Psoas muscle (tissue), 8 donors: Measurements from ENCODE around the gene GAPDHS. TPM values are rescaled to one million over a fixed set of nuclear protein-coding genes. Genes with fewer than 3 reads are reported as not detected.
A peak's percentile ranks its signal among the peaks of the same experiment; 100 is the strongest.

Experiments used
- ATAC-seq, 4 donors: fragments of 200-7000 bp; cut with Tn5 transposase; one replicate each; pipeline ENCODE4 v1.9.1; 2020; ENCODE audit warnings: moderate library complexity in 3 of 4, mild to moderate bottlenecking in 2 of 4
- DNase-seq, 2 donors: peaks; one replicate each; pipeline ENCODE4 v3.0.0-alpha.2; 2020
- H3K27ac ChIP-seq: fragments of 200-600 bp; one replicate; pipeline ENCODE4 v1.8.0; 2022
- H3K27me3 ChIP-seq, 3 donors: fragments of 200-600 bp in 1 of 3; one replicate each; pipeline versions ENCODE4 v1.6.1 to v1.8.0; 2013 to 2022; ENCODE audit warnings: low read length in 2 of 3, mild to moderate bottlenecking in 2 of 3, moderate library complexity in 1 of 3; ENCODE audit not compliant: insufficient read depth in 3 of 3
- H3K36me3 ChIP-seq, 2 donors: fragments of 200-600 bp in 1 of 2; one replicate each; pipeline versions ENCODE4 v1.6.1 to v1.8.0; 2013 to 2022; ENCODE audit warnings: low read depth in 1 of 2, mild to moderate bottlenecking in 1 of 2, moderate library complexity in 1 of 2; ENCODE audit not compliant: insufficient read depth in 1 of 2
- H3K4me1 ChIP-seq: fragments of 200-600 bp; one replicate; pipeline ENCODE4 v1.8.0; 2022
- H3K4me3 ChIP-seq: fragments of 200-600 bp; one replicate; pipeline ENCODE4 v1.8.0; 2022; ENCODE audit warnings: mild to moderate bottlenecking
- H3K9me3 ChIP-seq: fragments of 200-600 bp; one replicate; pipeline ENCODE4 v1.8.0; 2022
- WGBS, 3 donors: extraction: QIAGEN DNeasy Blood & Tissue Kit; methylation state at CpG; one replicate each; pipeline versions ENCODE4 v1.1.6 to v1.1.7; 2013; 5-methylcytosine and 5-hydroxymethylcytosine counted together
- intact Hi-C, 2 donors: fragments of 100-400 bp; cut with DNase I; formaldehyde crosslinking; loops; one replicate each; pipeline versions ENCODE4 v1.11.0 to v1.14.2; 2022
- polyA plus RNA-seq, 3 donors: library from polyadenylated mRNA; stranded (reverse); fragments of 200-250 nt; gene quantifications; one replicate each; pipeline ENCODE4 v1.2.3, GENCODE V29; 2013
- total RNA-seq, 4 donors: library from RNA; stranded (reverse); fragmentation: NEBNext Ultra II Directional in 2 of 4; extraction: Animal tissue kit (Norgen Biotek cat#: 25700) in 2 of 4; gene quantifications; one replicate each; pipeline versions ENCODE4 v1.2.1 to v1.2.4, GENCODE V29; 2021 to 2023
- TF ChIP-seq, protein P1 (sequence below): fragments of 200-600 bp; IDR thresholded peaks from one replicate; pipeline ENCODE4 v1.8.0; 2022; ENCODE audit warnings: antibody characterized with exemption
- donor health status: healthy with polysubstance abuse.
- donor health status: DM: no; HTN: no; CAD: no; lungs with moderate emphysema.
- donor health status: Bipolar disorder and iron deficiency.
- donor health status: healthy.
- donor health status: DM: yes; HTN: yes; CAD: no.
- donor health status: DM: no; HTN: no; CAD: no.
- donor health status: DM: no; HTN: no; CAD: no.
- donor health status: DM: yes; HTN: yes; CAD: no.

Gene GAPDHS
- total and polyA plus RNA-seq, 7 donors = not detected

GRCh38 chr19:35590875-35591274 is 57.6 kb downstream of the GAPDHS start:
- H3K27ac ChIP-seq = no peak overlapping the region
- intact Hi-C loops = no loop called here
- H3K4me3 ChIP-seq = no peak overlapping the region
- peaks cover 0 to 6% (median 2%) of the 10 kb centered on the region in 3 donors for H3K27me3 ChIP-seq
- no peaks in the 10 kb centered on the region for H3K4me1 ChIP-seq
- TF ChIP-seq, protein P1, sequence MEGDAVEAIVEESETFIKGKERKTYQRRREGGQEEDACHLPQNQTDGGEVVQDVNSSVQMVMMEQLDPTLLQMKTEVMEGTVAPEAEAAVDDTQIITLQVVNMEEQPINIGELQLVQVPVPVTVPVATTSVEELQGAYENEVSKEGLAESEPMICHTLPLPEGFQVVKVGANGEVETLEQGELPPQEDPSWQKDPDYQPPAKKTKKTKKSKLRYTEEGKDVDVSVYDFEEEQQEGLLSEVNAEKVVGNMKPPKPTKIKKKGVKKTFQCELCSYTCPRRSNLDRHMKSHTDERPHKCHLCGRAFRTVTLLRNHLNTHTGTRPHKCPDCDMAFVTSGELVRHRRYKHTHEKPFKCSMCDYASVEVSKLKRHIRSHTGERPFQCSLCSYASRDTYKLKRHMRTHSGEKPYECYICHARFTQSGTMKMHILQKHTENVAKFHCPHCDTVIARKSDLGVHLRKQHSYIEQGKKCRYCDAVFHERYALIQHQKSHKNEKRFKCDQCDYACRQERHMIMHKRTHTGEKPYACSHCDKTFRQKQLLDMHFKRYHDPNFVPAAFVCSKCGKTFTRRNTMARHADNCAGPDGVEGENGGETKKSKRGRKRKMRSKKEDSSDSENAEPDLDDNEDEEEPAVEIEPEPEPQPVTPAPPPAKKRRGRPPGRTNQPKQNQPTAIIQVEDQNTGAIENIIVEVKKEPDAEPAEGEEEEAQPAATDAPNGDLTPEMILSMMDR = no peak
- DNase-seq (no peak), ATAC-seq (no peak)
- WGBS, 3 donors = 65 to 73% (median 70%) methylated on average over 3 of the region's 3 CpGs
- H3K9me3 ChIP-seq = no peaks in the 10 kb centered on the region
- H3K36me3 ChIP-seq = no peaks in the 10 kb centered on the region

DNA sequence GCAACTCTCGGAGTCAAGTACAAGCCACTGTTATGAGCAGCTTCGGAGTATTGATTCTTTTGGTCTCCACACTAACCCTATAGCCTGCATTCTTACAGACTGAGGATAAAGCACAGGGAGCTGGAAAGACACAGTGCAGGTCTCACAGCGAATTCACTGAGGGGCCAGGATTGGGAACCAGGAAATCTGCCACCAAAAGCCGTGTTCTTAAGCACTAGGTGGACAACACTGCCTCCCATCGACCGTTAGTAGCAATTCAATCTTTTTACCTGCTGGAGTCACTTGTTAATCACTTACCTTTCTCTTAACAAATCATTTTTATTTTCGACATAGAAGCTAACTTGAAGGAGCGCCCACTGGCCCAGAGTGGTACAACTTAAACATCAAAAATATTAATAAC is 59.0 kb downstream of the GAPDHS start:
- Histone ChIP-seq H3K36me3 (no peaks in the 10 kb centered on the region), H3K27ac (no peak overlapping the region), H3K4me3 (no peak overlapping the region), H3K27me3 (peaks cover 0 to 3% (median 2%) of the 10 kb centered on the region in 3 donors), H3K4me1 (no peaks in the 10 kb centered on the region), H3K9me3 (no peaks in the 10 kb centered on the region)
- no peak for DNase-seq
- no peak for ATAC-seq
- WGBS, 3 donors = 26 to 27% (median 27%) methylated on average over 8 of the region's 8 CpGs
- TF ChIP-seq, protein P1 = peak; percentile 26
- intact Hi-C loops = no loop called here

Other genes with a start within 250 kb of the GAPDHS start
- under 1 TPM in 1 of 4 donors, not detected in 3; 0.11 TPM for gene MAG, start 241.3 kb upstream of the GAPDHS start, total RNA-seq
- under 1 TPM in 2 of 3 donors, not detected in 1; 0.05 to 0.30 TPM for gene MAG, start 241.3 kb upstream of the GAPDHS start, polyA plus RNA-seq
- 1 to 10 TPM in 2 of 4 donors, under 1 TPM in 2; 0.15 to 3.2 (median 1.2) TPM for gene CD22, start 204.3 kb upstream of the GAPDHS start, total RNA-seq
- under 1 TPM; 0.11 to 0.32 (median 0.14) TPM for gene CD22, start 204.3 kb upstream of the GAPDHS start, polyA plus RNA-seq
- not detected for gene FFAR1, start 185.6 kb upstream of the GAPDHS start, total RNA-seq
- not detected for gene FFAR1, start 185.6 kb upstream of the GAPDHS start, polyA plus RNA-seq
- gene FFAR3, start 175.0 kb upstream of the GAPDHS start, total RNA-seq = under 1 TPM in 2 of 4 donors, not detected in 2; 0.17 to 0.22 TPM
- under 1 TPM in 1 of 3 donors, not detected in 2; 0.04 TPM for gene FFAR3, start 175.0 kb upstream of the GAPDHS start, polyA plus RNA-seq
- not detected for gene GPR42, start 162.4 kb upstream of the GAPDHS start, total RNA-seq
- not detected for gene GPR42, start 162.4 kb upstream of the GAPDHS start, polyA plus RNA-seq
- gene FFAR2, start 85.2 kb upstream of the GAPDHS start, total RNA-seq = under 1 TPM in 3 of 4 donors, not detected in 1; 0.13 to 0.47 (median 0.41) TPM
- under 1 TPM; 0.07 to 0.16 (median 0.08) TPM for gene FFAR2, start 85.2 kb upstream of the GAPDHS start, polyA plus RNA-seq
- gene KRTDAP, start 43.0 kb upstream of the GAPDHS start, total RNA-seq = not detected
- gene KRTDAP, start 43.0 kb upstream of the GAPDHS start, polyA plus RNA-seq = not detected
- under 1 TPM in 3 of 4 donors, not detected in 1; 0.44 to 0.63 (median 0.45) TPM for gene DMKN, start 19.8 kb upstream of the GAPDHS start, total RNA-seq
- under 1 TPM; 0.21 to 0.77 (median 0.73) TPM for gene DMKN, start 19.8 kb upstream of the GAPDHS start, polyA plus RNA-seq
- gene SBSN, start 5.1 kb upstream of the GAPDHS start, total RNA-seq = not detected
- under 1 TPM in 1 of 3 donors, not detected in 2; 0.09 TPM for gene SBSN, start 5.1 kb upstream of the GAPDHS start, polyA plus RNA-seq
- gene TMEM147, start 12.2 kb downstream of the GAPDHS start, total RNA-seq = 100 to 1,000 TPM in 1 of 4 donors, 10 to 100 TPM in 3; 77.1 to 103 (median 85.5) TPM
- gene TMEM147, start 12.2 kb downstream of the GAPDHS start, polyA plus RNA-seq = 100 to 1,000 TPM; 143 to 245 (median 202) TPM
- gene ATP4A, start 30.2 kb downstream of the GAPDHS start, total RNA-seq = not detected
- not detected for gene ATP4A, start 30.2 kb downstream of the GAPDHS start, polyA plus RNA-seq
- not detected for gene PMIS2, start 52.7 kb downstream of the GAPDHS start, total RNA-seq
- gene PMIS2, start 52.7 kb downstream of the GAPDHS start, polyA plus RNA-seq = not detected
- 1 to 10 TPM; 2.5 to 6.1 (median 4.8) TPM for gene HAUS5, start 79.3 kb downstream of the GAPDHS start, total RNA-seq
- 1 to 10 TPM; 3.3 to 3.9 (median 3.6) TPM for gene HAUS5, start 79.3 kb downstream of the GAPDHS start, polyA plus RNA-seq
- 10 to 100 TPM; 50.1 to 68.1 (median 59.1) TPM for gene RBM42, start 95.6 kb downstream of the GAPDHS start, total RNA-seq
- 10 to 100 TPM; 53.2 to 69.1 (median 61.1) TPM for gene RBM42, start 95.6 kb downstream of the GAPDHS start, polyA plus RNA-seq
- not detected for gene ETV2, start 108.3 kb downstream of the GAPDHS start, total RNA-seq
- under 1 TPM; 0.19 to 0.23 (median 0.20) TPM for gene ETV2, start 108.3 kb downstream of the GAPDHS start, polyA plus RNA-seq
- 100 to 1,000 TPM; 631 to 878 (median 757) TPM for gene COX6B1, start 114.9 kb downstream of the GAPDHS start, total RNA-seq
- 1,000 to 10,000 TPM in 2 of 3 donors, 100 to 1,000 TPM in 1; 912 to 1,724 (median 1,459) TPM for gene COX6B1, start 114.9 kb downstream of the GAPDHS start, polyA plus RNA-seq
- gene UPK1A, start 133.1 kb downstream of the GAPDHS start, total RNA-seq = not detected
- under 1 TPM; 0.17 to 0.31 (median 0.24) TPM for gene UPK1A, start 133.1 kb downstream of the GAPDHS start, polyA plus RNA-seq
- gene ZBTB32, start 171.1 kb downstream of the GAPDHS start, total RNA-seq = not detected
- under 1 TPM in 2 of 3 donors, not detected in 1; 0.08 to 0.10 TPM for gene ZBTB32, start 171.1 kb downstream of the GAPDHS start, polyA plus RNA-seq
- gene KMT2B, start 184.5 kb downstream of the GAPDHS start, total RNA-seq = 10 to 100 TPM; 18.0 to 29.0 (median 23.4) TPM
- 10 to 100 TPM; 13.4 to 20.0 (median 19.2) TPM for gene KMT2B, start 184.5 kb downstream of the GAPDHS start, polyA plus RNA-seq
- 10 to 100 TPM in 1 of 4 donors, 1 to 10 TPM in 3; 2.0 to 12.4 (median 2.4) TPM for gene IGFLR1, start 209.0 kb downstream of the GAPDHS start, total RNA-seq
- 10 to 100 TPM in 1 of 3 donors, 1 to 10 TPM in 2; 5.8 to 11.9 (median 9.9) TPM for gene IGFLR1, start 209.0 kb downstream of the GAPDHS start, polyA plus RNA-seq
- gene U2AF1L4, start 212.0 kb downstream of the GAPDHS start, total RNA-seq = 10 to 100 TPM; 13.3 to 28.7 (median 19.6) TPM
- 10 to 100 TPM; 12.3 to 26.6 (median 13.6) TPM for gene U2AF1L4, start 212.0 kb downstream of the GAPDHS start, polyA plus RNA-seq
- 10 to 100 TPM; 34.7 to 41.0 (median 36.7) TPM for gene PSENEN, start 212.2 kb downstream of the GAPDHS start, total RNA-seq
- gene PSENEN, start 212.2 kb downstream of the GAPDHS start, polyA plus RNA-seq = 100 to 1,000 TPM in 1 of 3 donors, 10 to 100 TPM in 2; 61.6 to 116 (median 67.7) TPM
- 10 to 100 TPM in 1 of 4 donors, 1 to 10 TPM in 3; 3.1 to 14.5 (median 7.9) TPM for gene LIN37, start 215.1 kb downstream of the GAPDHS start, total RNA-seq
- gene LIN37, start 215.1 kb downstream of the GAPDHS start, polyA plus RNA-seq = 10 to 100 TPM; 17.8 to 26.8 (median 23.1) TPM
- gene HSPB6, start 223.6 kb downstream of the GAPDHS start, total RNA-seq = 1,000 to 10,000 TPM in 1 of 4 donors, 100 to 1,000 TPM in 3; 656 to 1,308 (median 674) TPM
- 100 to 1,000 TPM; 303 to 719 (median 476) TPM for gene HSPB6, start 223.6 kb downstream of the GAPDHS start, polyA plus RNA-seq
- gene PROSER3, start 224.7 kb downstream of the GAPDHS start, total RNA-seq = 10 to 100 TPM in 1 of 4 donors, 1 to 10 TPM in 3; 4.2 to 16.2 (median 9.0) TPM
- gene PROSER3, start 224.7 kb downstream of the GAPDHS start, polyA plus RNA-seq = 10 to 100 TPM in 1 of 3 donors, 1 to 10 TPM in 2; 4.6 to 14.2 (median 5.3) TPM
- 1 to 10 TPM in 3 of 4 donors, under 1 TPM in 1; 0.68 to 4.0 (median 2.2) TPM for gene ARHGAP33, start 242.1 kb downstream of the GAPDHS start, total RNA-seq
- 1 to 10 TPM in 2 of 3 donors, under 1 TPM in 1; 0.96 to 1.4 (median 1.3) TPM for gene ARHGAP33, start 242.1 kb downstream of the GAPDHS start, polyA plus RNA-seq